Motor neuron (in vitro differentiated cells): ENCODE measurements around the gene TERB2. TPM values are rescaled to one million over a fixed set of nuclear protein-coding genes. Genes with fewer than 3 reads are reported as not detected.
A peak's percentile ranks its signal among the peaks of the same experiment; 100 is the strongest.
"Not testable (repeated sequence)": the region's sequence is repeated elsewhere in the genome, so short reads cannot be mapped to it uniquely, and the experiment has no call there.

Experiments used
- ATAC-seq, 8 experiments: fragments of 200-7000 bp; cut with Tn5 transposase; replicated peaks in 6 of 8; 2 replicates each; pipeline ENCODE4 v1.8.0; 2021; ENCODE audit warnings: mild to moderate bottlenecking in 8 of 8, moderate library complexity in 8 of 8
- H3K27ac ChIP-seq, 2 donors: fragments of 250-450 bp; sonication (Bioruptor Pico); 2 replicates each; pipeline ENCODE4 v1.9.0; 2021; ENCODE audit warnings: antibody characterized with exemption in 2 of 2, mild to moderate bottlenecking in 2 of 2, moderate library complexity in 1 of 2
- H3K4me1 ChIP-seq, 2 donors: fragments of 250-450 bp; sonication (Bioruptor Pico); replicated peaks in 1 of 2; 2 replicates each; pipeline ENCODE4 v1.6.1; 2021; ENCODE audit warnings: antibody characterized with exemption in 2 of 2, mild to moderate bottlenecking in 2 of 2, moderate library complexity in 1 of 2
- H3K4me3 ChIP-seq, 5 donors: fragments of 250-450 bp; sonication (Bioruptor Pico); 2 replicates each; pipeline ENCODE4 v1.9.0; 2021; ENCODE audit warnings: antibody characterized with exemption in 5 of 5, mild to moderate bottlenecking in 5 of 5, moderate library complexity in 4 of 5
- WGBS, 10 experiments: fragments of 450-650 bp; shearing (Covaris generic); methylation state at CpG; one replicate each; pipeline ENCODE4 v1.0.0; 2022; 5-methylcytosine and 5-hydroxymethylcytosine counted together
- in situ Hi-C, 9 experiments: fragments of 400-800 bp; cut with MboI; loops; one replicate each; pipeline ENCODE4 v1.15.0; 2021; ENCODE audit warnings: low sequenced_read_pairs in 9 of 9, low pct_unique_long_range_greater_than_20kb in 2 of 9; ENCODE audit not compliant: unreplicated experiment in 9 of 9
- total RNA-seq, 8 experiments: library from RNA; unstranded; fragments of 300-600 nt; gene quantifications; 2 replicates each; pipeline versions ENCODE4 v1.2.3 to v1.2.4, GENCODE V29; 2022

The TERB2 gene
- total RNA-seq, 8 experiments from 2014 or later = 0.38 TPM; not detected in 7

- ATAC-seq, in situ Hi-C loops, H3K27ac ChIP-seq, H3K4me1 ChIP-seq, H3K4me3 ChIP-seq: not testable (repeated sequence)
- WGBS, 10 experiments = 45 to 90% (median 88%) methylated on average over 2 of the region's 2 CpGs; no CpG with 5 or more reads in 7 of the 10 experiments
These were observed 23.3 kb downstream of the TERB2 start for GRCh38 chr15:44979617-44980339.

GRCh38 chr15:44984144-44984543 is 27.7 kb downstream of the TERB2 start:
- WGBS, 10 experiments = 0 to 100% (median 100%) methylated on average over 1 of the region's 1 CpG; no CpG with 5 or more reads in 5 of the 10 experiments
- H3K27ac ChIP-seq, H3K4me3 ChIP-seq, in situ Hi-C loops, ATAC-seq, H3K4me1 ChIP-seq: not testable (repeated sequence)

- ATAC-seq, in situ Hi-C loops, H3K4me1 ChIP-seq, H3K4me3 ChIP-seq, H3K27ac ChIP-seq: not testable (repeated sequence)
- 20 to 90% (median 53%) methylated on average over 2 to 4 of the region's 4 CpGs; no CpG with 5 or more reads in 6 of the 10 experiments for WGBS, 10 experiments
These were observed 30.0 kb downstream of the TERB2 start for GRCh38 chr15:44986346-44987055.

GRCh38 chr15:44987711-44988110 is 31.2 kb downstream of the TERB2 start:
- in situ Hi-C loops, ATAC-seq, H3K4me1 ChIP-seq, H3K27ac ChIP-seq, H3K4me3 ChIP-seq: not testable (repeated sequence)
- WGBS, 10 experiments = no CpG with 5 or more reads among the region's 1 CpG

GRCh38 chr15:44988184-44988869 is 31.8 kb downstream of the TERB2 start:
- ATAC-seq = peak in 1 of 8 experiments; percentile 28
- in situ Hi-C loops, H3K4me3 ChIP-seq, H3K4me1 ChIP-seq, H3K27ac ChIP-seq: not testable (repeated sequence)
- WGBS, 10 experiments = no CpG with 5 or more reads among the region's 3 CpGs

GRCh38 chr15:44988870-44989219 is 32.4 kb downstream of the TERB2 start:
- ATAC-seq, H3K4me1 ChIP-seq, in situ Hi-C loops, H3K27ac ChIP-seq, H3K4me3 ChIP-seq: not testable (repeated sequence)
- 100% methylated on average over 1 of the region's 5 CpGs; no CpG with 5 or more reads in 7 of the 10 experiments for WGBS, 10 experiments

GRCh38 chr15:44997632-44998031 is 41.1 kb downstream of the TERB2 start:
- ATAC-seq = peak in 4 of 8 experiments; percentile 54 to 80 (median 62)
- H3K4me1 ChIP-seq, H3K4me3 ChIP-seq, in situ Hi-C loops, H3K27ac ChIP-seq: not testable (repeated sequence)
- 35 to 82% (median 50%) methylated on average over 1 to 3 of the region's 3 CpGs; no CpG with 5 or more reads in 3 of the 10 experiments for WGBS, 10 experiments

GRCh38 chr15:44999105-44999504 is 42.6 kb downstream of the TERB2 start:
- in situ Hi-C loops = no loop called here
- H3K27ac ChIP-seq = no peak overlapping the region

GRCh38 chr15:45001180-45001579 is 44.7 kb downstream of the TERB2 start:
- WGBS, 10 experiments = 100% methylated on average over 1 of the region's 1 CpG; no CpG with 5 or more reads in 9 of the 10 experiments
- H3K4me3 ChIP-seq, H3K4me1 ChIP-seq, in situ Hi-C loops, H3K27ac ChIP-seq, ATAC-seq: not testable (repeated sequence)

More at GRCh38 chr15:44999105-44999504, 42.6 kb downstream of the TERB2 start:
- Histone ChIP-seq H3K4me1 (peaks cover 0 to 5% of the 10 kb centered on the region in 2 donors), H3K4me3 (no peak overlapping the region)
- 20 to 88% (median 77%) methylated on average over 1 to 2 of the region's 2 CpGs; no CpG with 5 or more reads in 6 of the 10 experiments for WGBS, 10 experiments
- ATAC-seq = no peak

GRCh38 chr15:45003731-45004410 is 47.4 kb downstream of the TERB2 start:
- in situ Hi-C loops, ATAC-seq, H3K4me3 ChIP-seq, H3K27ac ChIP-seq, H3K4me1 ChIP-seq: not testable (repeated sequence)
- 0 to 100% (median 74%) methylated on average over 1 of the region's 2 CpGs; no CpG with 5 or more reads in 6 of the 10 experiments for WGBS, 10 experiments

- WGBS, 10 experiments = 65 to 100% (median 93%) methylated on average over 1 to 3 of the region's 5 CpGs; no CpG with 5 or more reads in 4 of the 10 experiments
- in situ Hi-C loops, H3K4me3 ChIP-seq, H3K27ac ChIP-seq, ATAC-seq, H3K4me1 ChIP-seq: not testable (repeated sequence)
These were observed 48.2 kb downstream of the TERB2 start for GRCh38 chr15:45004590-45005175.

- 0 to 86% (median 59%) methylated on average over 2 of the region's 2 CpGs; no CpG with 5 or more reads in 2 of the 10 experiments for WGBS, 10 experiments
- no peak overlapping the region for H3K4me3 ChIP-seq
- no peaks in the 10 kb centered on the region for H3K4me1 ChIP-seq
- no peak for ATAC-seq
- in situ Hi-C loops = no loop called here
- no peak overlapping the region for H3K27ac ChIP-seq
These were observed 52.6 kb downstream of the TERB2 start for GRCh38 chr15:45009046-45009445.
